ENCODE data around the gene FBXO17. TPM values are rescaled to one million over a fixed set of nuclear protein-coding genes. Genes with fewer than 3 reads are reported as not detected.

FBXO17 gene
- total and polyA plus RNA-seq, 2 donors (not counting 1 experiment from before 2014, with no cell fraction given), result not detected

GRCh38 chr19:38958301-38958700 is 17.2 kb downstream of the FBXO17 start:
- Mint-ChIP-seq H3K27ac (no peak overlapping the region), H3K27me3 (peaks cover 9% of the 10 kb centered on the region), H3K4me1 (peaks cover 2% of the 10 kb centered on the region), H3K9me3 (ENCODE audit: insufficient read depth) (no peaks in the 10 kb centered on the region), H3K4me3 (no peak overlapping the region)
- Histone ChIP-seq H3K9me3 (ENCODE audit: control extremely low read depth in 1 of 3, control insufficient read depth in 2 of 3, insufficient read depth in 1 of 3, low read length in 2 of 3) (no peaks in the 10 kb centered on the region), H3K79me2 (ENCODE audit: control insufficient read depth, insufficient read depth, low read length) (no peaks in the 10 kb centered on the region), H3K36me3 (replicated peaks in 1 of 2; ENCODE audit: control extremely low read depth in 1 of 2, control insufficient read depth in 1 of 2, extremely low read depth in 1 of 2, insufficient read depth in 2 of 2, low read length in 1 of 2) (no peaks in the 10 kb centered on the region), H3K4me1 (ENCODE audit: control insufficient read depth in 2 of 2, insufficient read depth in 2 of 2, low read length in 2 of 2) (peaks cover 0 to 3% of the 10 kb centered on the region in 2 donors), H3K27ac (ENCODE audit: low read length in 2 of 2) (no peak overlapping the region), H3K27me3 (replicated peaks in 1 of 4; ENCODE audit: control extremely low read depth in 1 of 4, control insufficient read depth in 3 of 4, insufficient read depth in 4 of 4, low read length in 3 of 4) (no peaks in the 10 kb centered on the region), H3K4me3 (ENCODE audit: control extremely low read depth in 1 of 5, extremely low read depth in 1 of 5, insufficient read depth in 1 of 5, low read depth in 2 of 5, low read length in 4 of 5) (no peak overlapping the region), H2AFZ (ENCODE audit: insufficient read depth, low read depth, low read length, poor library complexity, severe bottlenecking) (no peak overlapping the region), H4K20me1 (ENCODE audit: control insufficient read depth, insufficient read depth, low read length, poor library complexity, severe bottlenecking) (no peaks in the 10 kb centered on the region), H3K4me2 (replicated peaks; ENCODE audit: low read depth, low read length, poor library complexity, severe bottlenecking) (no peak overlapping the region), H3K9ac (ENCODE audit: low read length) (no peak overlapping the region)
- ChIA-PET CTCF (interaction anchor here (0.7 kb wide), 1 partner anchor 40 kb away, joined by 6 read pairs; no protein-coding TSS in a partner anchor), POLR2A (no interaction called here)
- WGBS (ENCODE audit: insufficient coverage), result 87% methylated on average over 2 of the region's 2 CpGs
- TF ChIP-seq EZH2 (IDR thresholded peaks at IDR 0.05; ENCODE audit: borderline replicate concordance, insufficient read depth, low read depth, low read length, poor library complexity, severe bottlenecking), result no peak
- TF ChIP-seq, protein P1, sequence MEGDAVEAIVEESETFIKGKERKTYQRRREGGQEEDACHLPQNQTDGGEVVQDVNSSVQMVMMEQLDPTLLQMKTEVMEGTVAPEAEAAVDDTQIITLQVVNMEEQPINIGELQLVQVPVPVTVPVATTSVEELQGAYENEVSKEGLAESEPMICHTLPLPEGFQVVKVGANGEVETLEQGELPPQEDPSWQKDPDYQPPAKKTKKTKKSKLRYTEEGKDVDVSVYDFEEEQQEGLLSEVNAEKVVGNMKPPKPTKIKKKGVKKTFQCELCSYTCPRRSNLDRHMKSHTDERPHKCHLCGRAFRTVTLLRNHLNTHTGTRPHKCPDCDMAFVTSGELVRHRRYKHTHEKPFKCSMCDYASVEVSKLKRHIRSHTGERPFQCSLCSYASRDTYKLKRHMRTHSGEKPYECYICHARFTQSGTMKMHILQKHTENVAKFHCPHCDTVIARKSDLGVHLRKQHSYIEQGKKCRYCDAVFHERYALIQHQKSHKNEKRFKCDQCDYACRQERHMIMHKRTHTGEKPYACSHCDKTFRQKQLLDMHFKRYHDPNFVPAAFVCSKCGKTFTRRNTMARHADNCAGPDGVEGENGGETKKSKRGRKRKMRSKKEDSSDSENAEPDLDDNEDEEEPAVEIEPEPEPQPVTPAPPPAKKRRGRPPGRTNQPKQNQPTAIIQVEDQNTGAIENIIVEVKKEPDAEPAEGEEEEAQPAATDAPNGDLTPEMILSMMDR (IDR thresholded peaks at IDR 0.05), result no peak
- ATAC-seq (ENCODE audit: low read depth) (no peak), DNase-seq (no peak)
- intact Hi-C loops (cut with micrococcal nuclease), result no loop called here

DNA sequence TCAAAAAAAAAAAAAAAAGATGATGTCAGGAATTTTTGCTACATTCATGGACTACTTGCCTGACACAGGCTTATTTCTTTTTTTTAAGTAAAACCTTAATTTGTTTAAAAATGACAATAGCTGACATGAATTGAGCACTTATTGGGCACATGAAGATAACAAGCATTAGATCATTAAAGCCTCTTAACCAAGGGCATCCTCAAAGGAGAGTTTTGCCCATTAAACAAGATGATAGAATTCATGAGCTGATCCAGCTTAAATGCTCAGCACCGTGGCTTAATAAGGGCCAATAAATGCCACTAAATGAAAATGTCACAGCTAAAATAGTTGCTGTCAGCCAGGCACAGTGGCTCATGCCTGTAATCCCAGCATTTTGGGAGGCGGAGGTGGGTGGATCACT is 19.3 kb downstream of the FBXO17 start:
- no peaks in the 10 kb centered on the region for H3K9me3 ChIP-seq (ENCODE audit: control extremely low read depth in 1 of 3, control insufficient read depth in 2 of 3, insufficient read depth in 1 of 3, low read length in 2 of 3)
- H3K27me3 ChIP-seq (replicated peaks in 1 of 4; ENCODE audit: control extremely low read depth in 1 of 4, control insufficient read depth in 3 of 4, insufficient read depth in 4 of 4, low read length in 3 of 4), result peaks cover 0 to 3% (median 0%) of the 10 kb centered on the region in 4 experiments
- Mint-ChIP-seq H3K27me3 (peaks cover 15% of the 10 kb centered on the region), H3K27ac (no peak overlapping the region), H3K4me3 (no peak overlapping the region), H3K4me1 (peaks cover 4% of the 10 kb centered on the region), H3K9me3 (ENCODE audit: insufficient read depth) (no peaks in the 10 kb centered on the region)
- DNase-seq (no peak), ATAC-seq (ENCODE audit: low read depth) (no peak)
- POLR2A ChIA-PET, result no interaction called here
- H3K9ac ChIP-seq (ENCODE audit: low read length), result no peak overlapping the region
- H3K4me3 ChIP-seq (ENCODE audit: control extremely low read depth in 1 of 5, extremely low read depth in 1 of 5, insufficient read depth in 1 of 5, low read depth in 2 of 5, low read length in 4 of 5), result no peak overlapping the region
- TF ChIP-seq, protein P1 (IDR thresholded peaks at IDR 0.05), result no peak
- no peak for TF ChIP-seq EZH2 (IDR thresholded peaks at IDR 0.05; ENCODE audit: borderline replicate concordance, insufficient read depth, low read depth, low read length, poor library complexity, severe bottlenecking)
- no peaks in the 10 kb centered on the region for H4K20me1 ChIP-seq (ENCODE audit: control insufficient read depth, insufficient read depth, low read length, poor library complexity, severe bottlenecking)
- WGBS (ENCODE audit: insufficient coverage), result 73% methylated on average over 1 of the region's 2 CpGs
- no peak overlapping the region for H3K27ac ChIP-seq (ENCODE audit: low read length in 2 of 2)
- intact Hi-C loops (cut with micrococcal nuclease), result no loop called here
- H3K36me3 ChIP-seq (replicated peaks in 1 of 2; ENCODE audit: control extremely low read depth in 1 of 2, control insufficient read depth in 1 of 2, extremely low read depth in 1 of 2, insufficient read depth in 2 of 2, low read length in 1 of 2), result no peaks in the 10 kb centered on the region
- CTCF ChIA-PET, result interaction anchor here (0.7 kb wide), 1 partner anchor 723 kb away, joined by 4 read pairs; no protein-coding TSS in a partner anchor
- H3K4me2 ChIP-seq (replicated peaks; ENCODE audit: low read depth, low read length, poor library complexity, severe bottlenecking), result no peak overlapping the region
- H2AFZ ChIP-seq (ENCODE audit: insufficient read depth, low read depth, low read length, poor library complexity, severe bottlenecking), result no peak overlapping the region
- H3K4me1 ChIP-seq (ENCODE audit: control insufficient read depth in 2 of 2, insufficient read depth in 2 of 2, low read length in 2 of 2), result no peaks in the 10 kb centered on the region
- no peaks in the 10 kb centered on the region for H3K79me2 ChIP-seq (ENCODE audit: control insufficient read depth, insufficient read depth, low read length)

Measured in B cell (primary cell).